Lower leg skin (tissue), 3 donors: Measurements from ENCODE around the gene CCDC38.

Experiments used
- CTCF ChIP-seq, 3 donors: fragments of 450-650 bp; IDR thresholded peaks; one replicate each; pipeline ENCODE4 v1.5.1; 2016; ENCODE audit warnings: antibody characterized with exemption in 3 of 3, mild to moderate bottlenecking in 3 of 3, moderate library complexity in 2 of 3
- POLR2A ChIP-seq, 2 donors: fragments of 450-650 bp; IDR thresholded peaks; one replicate each; pipeline ENCODE4 v1.6.1; 2016 to 2017; ENCODE audit warnings: antibody characterized with exemption in 2 of 2, mild to moderate bottlenecking in 1 of 2, moderate library complexity in 1 of 2

- TF ChIP-seq CTCF (IDR thresholded peaks at IDR 0.05) (no peak), POLR2A (IDR thresholded peaks at IDR 0.05) (no peak)
Measured at GRCh38 chr12:95978351-95978750, 35.9 kb upstream of the CCDC38 start.
